ENCODE measurements around the gene PLEKHN1. TPM values are rescaled to one million over a fixed set of nuclear protein-coding genes. Genes with fewer than 3 reads are reported as not detected.

PLEKHN1 gene
- total and polyA plus RNA-seq, 2 of the 4 experiments (the other 2 are of a cell fraction): 0.54 to 2.1 TPM

DNA sequence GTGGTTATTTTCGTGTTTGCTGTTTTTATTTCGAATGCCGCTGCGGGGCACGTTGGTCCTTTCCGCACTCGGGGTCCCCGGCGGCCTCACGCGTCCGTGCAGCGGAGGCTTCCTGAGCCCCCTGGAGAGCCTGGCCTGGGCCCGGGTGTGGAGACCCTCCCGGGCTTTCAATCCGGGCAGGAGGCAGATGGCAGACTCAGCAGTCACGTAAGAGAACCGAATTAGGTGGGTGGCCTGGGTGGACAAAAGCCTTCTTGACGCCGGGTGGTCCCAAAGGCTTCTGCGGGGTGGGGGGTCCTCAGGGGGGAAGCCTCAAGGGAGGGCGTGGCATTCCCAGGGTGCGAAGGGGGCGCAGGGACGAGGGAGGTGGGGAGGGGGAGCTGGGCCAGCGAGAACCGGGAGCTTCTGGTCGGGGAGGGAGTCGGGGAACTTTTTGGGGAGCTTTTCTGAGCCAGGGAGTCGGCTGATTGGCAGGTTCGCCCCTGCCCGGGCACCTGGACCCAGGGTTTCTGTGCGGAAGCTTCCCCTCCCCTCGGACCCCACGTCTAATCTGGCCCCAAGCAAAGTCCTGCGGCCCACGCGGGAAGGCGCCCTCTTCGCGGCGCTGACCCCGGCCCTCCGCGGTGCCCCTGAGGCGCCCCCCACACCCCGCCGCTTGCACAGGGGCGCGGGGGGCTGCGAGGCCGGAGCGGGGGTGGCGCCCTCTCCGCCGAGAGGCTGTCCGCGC is 34.9 kb downstream of the PLEKHN1 start (continued):
- TF ChIP-seq, protein P1, sequence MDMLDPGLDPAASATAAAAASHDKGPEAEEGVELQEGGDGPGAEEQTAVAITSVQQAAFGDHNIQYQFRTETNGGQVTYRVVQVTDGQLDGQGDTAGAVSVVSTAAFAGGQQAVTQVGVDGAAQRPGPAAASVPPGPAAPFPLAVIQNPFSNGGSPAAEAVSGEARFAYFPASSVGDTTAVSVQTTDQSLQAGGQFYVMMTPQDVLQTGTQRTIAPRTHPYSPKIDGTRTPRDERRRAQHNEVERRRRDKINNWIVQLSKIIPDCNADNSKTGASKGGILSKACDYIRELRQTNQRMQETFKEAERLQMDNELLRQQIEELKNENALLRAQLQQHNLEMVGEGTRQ (IDR thresholded peaks at IDR 0.05; ENCODE audit: low read depth, low read length): no peak
- TF ChIP-seq BHLHE40 (IDR thresholded peaks at IDR 0.05; ENCODE audit: low read depth, low read length): no peak

DNA sequence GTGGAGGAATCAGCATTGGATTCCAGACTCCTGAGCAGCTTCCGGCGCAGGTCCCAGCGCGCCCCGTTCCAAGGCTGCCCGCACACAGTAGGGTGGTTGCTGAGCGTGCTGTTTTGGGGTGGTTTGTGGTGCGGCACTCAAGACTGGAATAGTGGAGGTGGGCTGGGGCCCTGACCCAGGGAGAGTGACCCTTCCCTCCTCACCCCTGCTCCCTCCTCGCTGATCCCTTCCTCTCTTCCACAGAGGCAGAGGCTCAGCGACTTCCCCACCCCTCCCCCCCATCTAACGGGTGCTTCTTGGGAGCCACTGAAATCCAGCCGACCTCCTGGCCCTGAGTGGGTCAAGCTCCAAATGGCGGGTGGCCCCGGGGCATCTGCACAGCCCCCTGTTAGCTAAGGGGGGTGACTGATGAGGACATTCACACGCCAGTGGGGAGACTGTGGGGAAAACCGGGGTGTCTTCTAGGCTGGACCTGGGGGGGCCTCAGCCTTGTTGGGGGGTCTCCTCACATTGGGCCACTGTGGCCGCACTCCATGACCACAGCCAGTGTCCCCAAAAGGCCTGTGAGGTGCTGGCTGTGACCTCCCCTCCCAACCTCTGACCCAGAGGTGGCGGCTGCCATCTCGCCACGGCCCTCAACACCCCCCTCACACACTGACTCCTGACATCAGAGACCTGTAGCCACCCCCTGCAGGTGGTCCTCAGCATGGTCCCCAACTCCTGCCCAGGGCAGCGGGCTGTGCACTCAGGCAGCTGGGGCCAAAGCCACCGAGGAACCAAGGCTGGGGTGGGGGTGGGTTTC is 37.5 kb downstream of the PLEKHN1 start:
- no TSS peak for BruUV-seq (replicated peaks)
- TF ChIP-seq MXI1 (IDR thresholded peaks at IDR 0.05; ENCODE audit: borderline replicate concordance, low read depth, low read length): no peak
- no peak for TF ChIP-seq BHLHE40 (IDR thresholded peaks at IDR 0.05; ENCODE audit: low read depth, low read length)
- TF ChIP-seq, protein P1 (IDR thresholded peaks at IDR 0.05; ENCODE audit: low read depth, low read length): no peak
- TF ChIP-seq POLR2A (IDR thresholded peaks at IDR 0.05; ENCODE audit: low read depth, low read length): no peak
- TF ChIP-seq MAZ (IDR thresholded peaks at IDR 0.05; ENCODE audit: borderline replicate concordance, low read depth, low read length): no peak
- no peak for TF ChIP-seq RFX5 (IDR thresholded peaks at IDR 0.05; ENCODE audit: low read depth, low read length)
- TF ChIP-seq CHD1 (IDR thresholded peaks at IDR 0.05; ENCODE audit: low read depth, low read length): no peak
- TF ChIP-seq FOS (IDR thresholded peaks at IDR 0.05; ENCODE audit: low read depth, low read length): no peak
- TF ChIP-seq NFE2L2 (IDR thresholded peaks at IDR 0.05; ENCODE audit: low read depth, low read length): no peak
- TF ChIP-seq CEBPB (IDR thresholded peaks at IDR 0.05; ENCODE audit: low read depth, low read length): no peak
- TF ChIP-seq SMC3 (IDR thresholded peaks at IDR 0.05; ENCODE audit: low read depth, low read length): no peak
- TF ChIP-seq RCOR1 (IDR thresholded peaks at IDR 0.05; ENCODE audit: insufficient replicate concordance, low read length): no peak
- no peak for TF ChIP-seq RAD21 (IDR thresholded peaks at IDR 0.05; ENCODE audit: low read length)

More for the DNA sequence above, 37.5 kb downstream of the PLEKHN1 start:
- Histone ChIP-seq H4K91ac (ENCODE audit: insufficient read depth, low read depth, low read length) (no peak overlapping the region), H3K36me3 (ENCODE audit: control insufficient read depth, insufficient read depth, low read length) (no peaks in the 10 kb centered on the region), H3K9me1 (ENCODE audit: insufficient read depth, low read length) (peaks cover 6% of the 10 kb centered on the region; the same call in 1 of the 2 replicates), H2BK5ac (ENCODE audit: low read depth, low read length, poor library complexity, severe bottlenecking) (no peak overlapping the region), H3K79me1 (ENCODE audit: low read depth in 1 of 2, low read length in 2 of 2) (peaks cover 9 to 29% of the 10 kb centered on the region in 2 experiments; a peak in 3 of 4 replicates), H2BK15ac (ENCODE audit: low read depth, low read length) (no peak overlapping the region), H3K9ac (ENCODE audit: low read depth, low read length) (no peak overlapping the region), H3K4me3 (ENCODE audit: insufficient read depth, low read depth, low read length) (no peak overlapping the region), H3K14ac (replicated peaks; ENCODE audit: low read depth, low read length) (no peak overlapping the region), H2AFZ (replicated peaks; ENCODE audit: low read length, poor library complexity) (no peak overlapping the region), H3K9me3 (ENCODE audit: control insufficient read depth, insufficient read depth, low read length) (no peaks in the 10 kb centered on the region), H4K5ac (ENCODE audit: low read depth, low read length) (no peak overlapping the region), H4K20me1 (ENCODE audit: insufficient read depth, low read length) (peaks cover 4% of the 10 kb centered on the region; the same call in 1 of the 2 replicates), H3K27ac (ENCODE audit: insufficient read depth, low read length) (no peak overlapping the region), H3K56ac (ENCODE audit: extremely low read depth, insufficient read depth, low read length) (no peak overlapping the region), H3K4me2 (ENCODE audit: low read depth, low read length) (no peak overlapping the region), H3K4ac (ENCODE audit: low read depth, low read length) (no peak overlapping the region), H2AK9ac (replicated peaks; ENCODE audit: low read depth, low read length, poor library complexity) (peak overlapping the region; percentile 31), H2BK120ac (ENCODE audit: low read depth, low read length) (no peak overlapping the region), H2BK20ac (ENCODE audit: low read depth, low read length) (no peak overlapping the region), H2AK5ac (ENCODE audit: low read depth, low read length) (no peak overlapping the region), H4K8ac (ENCODE audit: low read depth in 2 of 2, low read length in 2 of 2) (no peak overlapping the region), H3K23ac (ENCODE audit: low read depth, low read length) (no peak overlapping the region), H3K18ac (ENCODE audit: low read depth, low read length) (no peak overlapping the region), H3K27me3 (ENCODE audit: control insufficient read depth, insufficient read depth, low read length) (no peaks in the 10 kb centered on the region), H3K4me1 (ENCODE audit: control insufficient read depth, insufficient read depth, low read length) (peaks cover 8% of the 10 kb centered on the region)
- CTCF ChIA-PET: no interaction called here
- DNase-seq: no peak
- POLR2A ChIA-PET (ENCODE audit: unreplicated experiment): no interaction called here
- intact Hi-C loops (cut with micrococcal nuclease) (loop anchor here (5.0 kb wide), 1 partner anchor 53 kb away; no protein-coding TSS in a partner anchor), dilution Hi-C loops (cut with HindIII; ENCODE audit: low sequenced_read_pairs, unreplicated experiment) (no loop called here), in situ Hi-C loops (cut with MboI; ENCODE audit: low sequenced_read_pairs) (no loop called here)
- 100% methylated on average over 2 of the region's 22 CpGs; no CpG with 5 or more reads in 1 of the 2 experiments for WGBS, 2 experiments (ENCODE audit: extremely low coverage in 2 of 2, insufficient read length in 1 of 2)
- no peak for ATAC-seq (ENCODE audit: low read depth)
